Body of pancreas (tissue), 4 donors: ENCODE data around the gene KLRF2. TPM values are rescaled to one million over a fixed set of nuclear protein-coding genes. Genes with fewer than 3 reads are reported as not detected.

Experiments used
- ATAC-seq: fragments of 150-250 bp; one replicate; pipeline ENCODE4 v1.9.1; 2016
- DNase-seq, 4 donors: peaks; one replicate each; pipeline ENCODE4 v3.0.0-alpha.2; 2019
- H3K27ac ChIP-seq, 4 donors: fragments of 200-600 bp; sonication (generic); 1 replicate in 3 of 4; 2 replicates in 1 of 4; pipeline versions ENCODE4 v1.5.1 to v1.6.1; 2016 to 2019; ENCODE audit warnings: mild to moderate bottlenecking in 1 of 4, mixed read lengths in 1 of 4, moderate library complexity in 1 of 4
- H3K27me3 ChIP-seq, 2 donors: fragments of 200-600 bp; sonication (generic); one replicate each; pipeline ENCODE4 v1.6.0; 2016; ENCODE audit warnings: mild to moderate bottlenecking in 1 of 2
- H3K36me3 ChIP-seq, 2 donors: fragments of 200-600 bp; sonication (generic); replicated peaks in 1 of 2; 2 replicates each; pipeline ENCODE4 v1.5.1; 2016; ENCODE audit warnings: low read depth in 2 of 2; ENCODE audit not compliant: insufficient read depth in 1 of 2
- H3K4me1 ChIP-seq: fragments of 200-600 bp; sonication (generic); one replicate; pipeline ENCODE4 v1.6.0; 2016
- H3K4me3 ChIP-seq, 2 donors: fragments of 200-600 bp; sonication (generic); 1 replicate in 1 of 2; 2 replicates in 1 of 2; pipeline ENCODE4 v1.5.1; 2016 to 2019
- H3K9me3 ChIP-seq, 3 donors: fragments of 200-600 bp; sonication (generic); 1 replicate in 2 of 3; 2 replicates in 1 of 3; pipeline ENCODE4 v1.5.1; 2016
- CTCF ChIP-seq, 7 experiments: fragments of 450-650 bp in 4 of 7; fragments of 200-600 bp in 3 of 7; sonication (generic) in 3 of 7; IDR thresholded peaks; one replicate each; pipeline ENCODE4 v1.5.1; 2016 to 2019; ENCODE audit warnings: antibody characterized with exemption in 7 of 7
- POLR2A ChIP-seq, 3 donors: fragments of 450-650 bp; IDR thresholded peaks; one replicate each; pipeline ENCODE4 v1.6.1; 2016; ENCODE audit warnings: antibody characterized with exemption in 3 of 3, mild to moderate bottlenecking in 2 of 3
- WGBS, 2 donors: methylation state at CpG; one replicate each; pipeline ENCODE4 v1.1.5; 2017; 5-methylcytosine and 5-hydroxymethylcytosine counted together
- intact Hi-C: fragments of 100-400 bp; cut with DNase I; formaldehyde crosslinking; loops from one replicate; pipeline ENCODE4 v1.15.1; 2023
- total RNA-seq, 2 donors: library from RNA; depleted of rRNA; stranded (reverse); fragments of >200 nt; gene quantifications; one replicate each; pipeline ENCODE4 v1.1.0, GENCODE V29; 2016

Gene KLRF2
- total RNA-seq, 2 donors from 2014 or later, result not detected

GRCh38 chr12:9902539-9903228 is 21.4 kb downstream of the KLRF2 start:
- no peaks in the 10 kb centered on the region for H3K4me1 ChIP-seq
- TF ChIP-seq POLR2A (IDR thresholded peaks at IDR 0.05) (no peak), CTCF (IDR thresholded peaks at IDR 0.05) (no peak)
- H3K27me3 ChIP-seq, result no peaks in the 10 kb centered on the region
- no peak overlapping the region for H3K27ac ChIP-seq
- H3K36me3 ChIP-seq, result no peaks in the 10 kb centered on the region
- DNase-seq (no peak), ATAC-seq (no peak)
- 78 to 89% methylated on average over 7 of the region's 7 CpGs for WGBS, 2 donors
- peaks cover 0 to 10% (median 0%) of the 10 kb centered on the region in 3 donors for H3K9me3 ChIP-seq
- H3K4me3 ChIP-seq, result no peak overlapping the region
- intact Hi-C loops, result no loop called here

- intact Hi-C loops, result no loop called here
- Histone ChIP-seq H3K27ac (no peak overlapping the region), H3K4me1 (no peaks in the 10 kb centered on the region), H3K4me3 (no peak overlapping the region), H3K9me3 (peaks cover 0 to 24% (median 0%) of the 10 kb centered on the region in 3 donors), H3K36me3 (no peaks in the 10 kb centered on the region), H3K27me3 (no peaks in the 10 kb centered on the region)
- TF ChIP-seq POLR2A (IDR thresholded peaks at IDR 0.05) (no peak), CTCF (IDR thresholded peaks at IDR 0.05) (no peak)
- ATAC-seq (no peak), DNase-seq (no peak)
- 56 to 75% methylated on average over 2 of the region's 2 CpGs for WGBS, 2 donors
These were observed 25.6 kb downstream of the KLRF2 start for GRCh38 chr12:9906873-9907272.

- 74 to 82% methylated on average over 7 of the region's 7 CpGs for WGBS, 2 donors
- intact Hi-C loops, result no loop called here
- peaks cover 0 to 15% (median 0%) of the 10 kb centered on the region in 3 donors for H3K9me3 ChIP-seq
These were observed 26.5 kb downstream of the KLRF2 start for GRCh38 chr12:9907769-9908168.

GRCh38 chr12:9908350-9908749 is 27.1 kb downstream of the KLRF2 start:
- Histone ChIP-seq H3K4me3 (no peak overlapping the region), H3K4me1 (no peaks in the 10 kb centered on the region), H3K27me3 (no peaks in the 10 kb centered on the region), H3K27ac (no peak overlapping the region), H3K9me3 (peaks cover 0 to 15% (median 0%) of the 10 kb centered on the region in 3 donors), H3K36me3 (no peaks in the 10 kb centered on the region)
- DNase-seq (no peak), ATAC-seq (no peak)
- intact Hi-C loops, result no loop called here
- TF ChIP-seq POLR2A (IDR thresholded peaks at IDR 0.05) (no peak), CTCF (IDR thresholded peaks at IDR 0.05) (no peak)
- 80 to 82% methylated on average over 4 of the region's 4 CpGs for WGBS, 2 donors

More at GRCh38 chr12:9907769-9908168, 26.5 kb downstream of the KLRF2 start:
- no peaks in the 10 kb centered on the region for H3K36me3 ChIP-seq
- H3K27ac ChIP-seq, result no peak overlapping the region
- H3K4me1 ChIP-seq, result no peaks in the 10 kb centered on the region
- H3K27me3 ChIP-seq, result no peaks in the 10 kb centered on the region
- no peak overlapping the region for H3K4me3 ChIP-seq
- TF ChIP-seq POLR2A (IDR thresholded peaks at IDR 0.05), result no peak
- TF ChIP-seq CTCF (IDR thresholded peaks at IDR 0.05), result no peak
- DNase-seq (no peak), ATAC-seq (no peak)

GRCh38 chr12:9909724-9910123 is 28.4 kb downstream of the KLRF2 start:
- Histone ChIP-seq H3K27ac (no peak overlapping the region), H3K27me3 (no peaks in the 10 kb centered on the region), H3K4me3 (no peak overlapping the region), H3K36me3 (no peaks in the 10 kb centered on the region), H3K9me3 (peaks cover 0 to 15% (median 0%) of the 10 kb centered on the region in 3 donors), H3K4me1 (no peaks in the 10 kb centered on the region)
- intact Hi-C loops, result no loop called here
- ATAC-seq, result no peak
- TF ChIP-seq POLR2A (IDR thresholded peaks at IDR 0.05), result no peak
- no peak for TF ChIP-seq CTCF (IDR thresholded peaks at IDR 0.05)
- no peak for DNase-seq
